Tibial nerve (tissue), 4 donors: ENCODE results near the gene RPP25L. TPM values are rescaled to one million over a fixed set of nuclear protein-coding genes. Genes with fewer than 3 reads are reported as not detected.

ENCODE experiments used
- DNase-seq, 2 donors: peaks; one replicate each; pipeline ENCODE4 v3.0.0-alpha.2; 2019; ENCODE audit warnings: low spot score in 2 of 2
- H3K27ac ChIP-seq, 4 donors: fragments of 200-600 bp; sonication (generic) in 3 of 4; one replicate each; pipeline ENCODE4 v1.5.1; 2017 to 2019; ENCODE audit warnings: mild to moderate bottlenecking in 1 of 4
- H3K27me3 ChIP-seq, 2 donors: fragments of 200-600 bp; sonication (generic) in 1 of 2; one replicate each; pipeline versions ENCODE4 v1.5.1 to v1.6.0; 2017 to 2019
- H3K36me3 ChIP-seq, 3 donors: fragments of 200-600 bp; sonication (generic); one replicate each; pipeline ENCODE4 v1.5.1; 2018 to 2019
- H3K4me1 ChIP-seq, 4 donors: fragments of 200-600 bp; sonication (generic) in 3 of 4; one replicate each; pipeline ENCODE4 v1.5.1; 2017 to 2019
- H3K4me3 ChIP-seq, 4 donors: fragments of 200-600 bp; sonication (generic) in 3 of 4; one replicate each; pipeline ENCODE4 v1.5.1; 2017 to 2019; ENCODE audit warnings: mild to moderate bottlenecking in 1 of 4, moderate library complexity in 1 of 4
- H3K9me3 ChIP-seq, 4 donors: fragments of 200-600 bp; sonication (generic) in 3 of 4; one replicate each; pipeline ENCODE4 v1.5.1; 2017 to 2019
- EP300 ChIP-seq, 2 donors: sonication (generic); formaldehyde crosslinking; IDR thresholded peaks; one replicate each; pipeline ENCODE4 v1.6.1; 2017; ENCODE audit warnings: antibody characterized with exemption in 2 of 2, mild to moderate bottlenecking in 1 of 2
- POLR2A ChIP-seq, 2 donors: fragments of 450-650 bp; IDR thresholded peaks; one replicate each; pipeline ENCODE4 v1.6.1; 2017; ENCODE audit warnings: antibody characterized with exemption in 2 of 2, mild to moderate bottlenecking in 2 of 2, moderate library complexity in 2 of 2
- WGBS, 2 donors: methylation state at CpG; one replicate each; pipeline ENCODE4 v1.1.5; 2018; 5-methylcytosine and 5-hydroxymethylcytosine counted together
- total RNA-seq, 4 donors: library from RNA; depleted of rRNA; stranded (reverse); fragments of >200 nt; gene quantifications; one replicate each; pipeline ENCODE4 v1.1.0, GENCODE V29; 2016
- TF ChIP-seq, protein P1 (sequence below), 5 experiments: fragments of 200-600 bp in 3 of 5; fragments of 450-650 bp in 2 of 5; sonication (generic) in 3 of 5; IDR thresholded peaks; one replicate each; pipeline ENCODE4 v1.5.1; 2016 to 2019; ENCODE audit warnings: antibody characterized with exemption in 5 of 5, mild to moderate bottlenecking in 3 of 5, moderate library complexity in 2 of 5

Gene RPP25L
- total RNA-seq, 4 donors from 2014 or later, result 31.4 to 45.9 (median 45.4) TPM

DNA sequence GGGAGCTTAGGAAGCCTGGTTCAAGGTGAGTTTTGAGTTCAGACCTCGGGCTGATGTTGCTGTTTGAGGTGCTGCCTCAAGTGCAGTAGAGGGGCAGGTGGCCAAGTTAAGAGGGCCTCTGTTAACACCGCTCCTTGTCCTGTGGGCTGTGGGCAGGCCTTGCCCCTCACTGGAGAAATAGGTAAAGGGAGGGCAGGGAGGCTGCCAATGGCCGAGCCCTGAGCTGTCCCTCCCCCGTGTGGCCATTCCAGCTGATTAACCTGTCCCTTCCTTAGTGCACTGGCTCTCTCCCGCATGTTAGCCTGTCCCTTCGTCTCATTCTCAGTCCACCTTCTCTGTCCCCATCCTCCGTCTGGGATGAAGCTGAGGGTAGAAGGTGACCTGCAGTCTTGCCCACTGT lies 43.8 kb downstream of the RPP25L start:
- WGBS, 2 donors, result 86% methylated on average over 7 of the region's 7 CpGs
- no peak for DNase-seq
- no peak overlapping the region for H3K27ac ChIP-seq
- H3K36me3 ChIP-seq, result peaks cover 0 to 19% (median 0%) of the 10 kb centered on the region in 3 donors
- H3K4me1 ChIP-seq, result peaks cover 0 to 30% (median 0%) of the 10 kb centered on the region in 4 donors
- no peak overlapping the region for H3K4me3 ChIP-seq
- H3K27me3 ChIP-seq, result no peaks in the 10 kb centered on the region
- no peak for TF ChIP-seq EP300 (IDR thresholded peaks at IDR 0.05)
- no peaks in the 10 kb centered on the region for H3K9me3 ChIP-seq

DNA sequence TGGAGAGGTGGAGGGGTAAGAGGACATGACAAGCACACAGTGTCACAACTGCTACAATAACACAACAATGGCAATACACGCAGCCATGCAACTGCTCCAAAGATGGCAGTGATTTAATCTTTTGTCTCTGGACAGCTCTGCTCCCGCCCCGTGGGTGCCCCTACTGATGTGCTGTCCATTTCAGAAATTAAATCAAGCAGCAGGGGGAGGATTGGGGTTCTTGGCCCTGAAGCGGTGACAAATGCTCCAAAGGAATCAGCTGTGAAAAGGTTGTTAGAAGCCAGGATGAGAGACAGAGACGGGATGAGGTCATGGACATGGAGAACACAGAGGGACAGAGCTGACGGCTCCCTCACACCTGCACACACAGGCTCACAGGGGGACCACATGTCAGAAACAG lies 44.9 kb downstream of the RPP25L start:
- Histone ChIP-seq H3K4me1 (peaks cover 0 to 20% (median 0%) of the 10 kb centered on the region in 4 donors), H3K4me3 (no peak overlapping the region), H3K27me3 (no peaks in the 10 kb centered on the region), H3K36me3 (peaks cover 0 to 31% (median 0%) of the 10 kb centered on the region in 3 donors), H3K27ac (no peak overlapping the region), H3K9me3 (peaks cover 0 to 5% (median 0%) of the 10 kb centered on the region in 4 donors)
- DNase-seq, result no peak
- no peak for TF ChIP-seq POLR2A (IDR thresholded peaks at IDR 0.05)
- TF ChIP-seq, protein P1, sequence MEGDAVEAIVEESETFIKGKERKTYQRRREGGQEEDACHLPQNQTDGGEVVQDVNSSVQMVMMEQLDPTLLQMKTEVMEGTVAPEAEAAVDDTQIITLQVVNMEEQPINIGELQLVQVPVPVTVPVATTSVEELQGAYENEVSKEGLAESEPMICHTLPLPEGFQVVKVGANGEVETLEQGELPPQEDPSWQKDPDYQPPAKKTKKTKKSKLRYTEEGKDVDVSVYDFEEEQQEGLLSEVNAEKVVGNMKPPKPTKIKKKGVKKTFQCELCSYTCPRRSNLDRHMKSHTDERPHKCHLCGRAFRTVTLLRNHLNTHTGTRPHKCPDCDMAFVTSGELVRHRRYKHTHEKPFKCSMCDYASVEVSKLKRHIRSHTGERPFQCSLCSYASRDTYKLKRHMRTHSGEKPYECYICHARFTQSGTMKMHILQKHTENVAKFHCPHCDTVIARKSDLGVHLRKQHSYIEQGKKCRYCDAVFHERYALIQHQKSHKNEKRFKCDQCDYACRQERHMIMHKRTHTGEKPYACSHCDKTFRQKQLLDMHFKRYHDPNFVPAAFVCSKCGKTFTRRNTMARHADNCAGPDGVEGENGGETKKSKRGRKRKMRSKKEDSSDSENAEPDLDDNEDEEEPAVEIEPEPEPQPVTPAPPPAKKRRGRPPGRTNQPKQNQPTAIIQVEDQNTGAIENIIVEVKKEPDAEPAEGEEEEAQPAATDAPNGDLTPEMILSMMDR (IDR thresholded peaks at IDR 0.05), result no peak
- TF ChIP-seq EP300 (IDR thresholded peaks at IDR 0.05), result no peak
- WGBS, 2 donors, result 85 to 86% methylated on average over 6 of the region's 6 CpGs

DNA sequence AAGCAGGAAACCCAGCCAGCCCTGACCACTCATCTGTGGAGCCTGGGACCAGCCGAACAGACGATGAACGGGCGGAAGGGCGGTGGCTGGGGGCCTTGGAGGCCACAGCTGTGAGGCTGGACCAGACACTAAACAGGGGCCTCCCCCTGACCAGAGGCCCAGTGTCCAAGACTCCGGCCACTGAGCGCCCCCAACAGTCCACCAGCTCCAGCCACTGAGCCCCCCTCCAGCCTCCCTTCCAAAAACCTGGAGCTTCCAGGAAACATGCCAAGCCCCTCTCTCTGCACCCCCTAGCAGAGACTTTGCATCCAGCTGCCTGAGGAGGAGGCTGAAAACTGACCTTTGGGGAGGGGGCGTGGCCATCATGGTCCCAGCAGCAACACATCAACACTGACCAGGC lies 45.6 kb downstream of the RPP25L start:
- Histone ChIP-seq H3K4me1 (peaks cover 0 to 13% (median 3%) of the 10 kb centered on the region in 4 donors), H3K27me3 (no peaks in the 10 kb centered on the region), H3K9me3 (peaks cover 0 to 6% (median 0%) of the 10 kb centered on the region in 4 donors), H3K4me3 (no peak overlapping the region), H3K27ac (no peak overlapping the region), H3K36me3 (peaks cover 0 to 32% (median 0%) of the 10 kb centered on the region in 3 donors)
- 66 to 71% methylated on average over 8 of the region's 8 CpGs for WGBS, 2 donors
- no peak for TF ChIP-seq EP300 (IDR thresholded peaks at IDR 0.05)
- no peak for TF ChIP-seq POLR2A (IDR thresholded peaks at IDR 0.05)
- TF ChIP-seq, protein P1 (IDR thresholded peaks at IDR 0.05), result no peak
- DNase-seq, result no peak

DNA sequence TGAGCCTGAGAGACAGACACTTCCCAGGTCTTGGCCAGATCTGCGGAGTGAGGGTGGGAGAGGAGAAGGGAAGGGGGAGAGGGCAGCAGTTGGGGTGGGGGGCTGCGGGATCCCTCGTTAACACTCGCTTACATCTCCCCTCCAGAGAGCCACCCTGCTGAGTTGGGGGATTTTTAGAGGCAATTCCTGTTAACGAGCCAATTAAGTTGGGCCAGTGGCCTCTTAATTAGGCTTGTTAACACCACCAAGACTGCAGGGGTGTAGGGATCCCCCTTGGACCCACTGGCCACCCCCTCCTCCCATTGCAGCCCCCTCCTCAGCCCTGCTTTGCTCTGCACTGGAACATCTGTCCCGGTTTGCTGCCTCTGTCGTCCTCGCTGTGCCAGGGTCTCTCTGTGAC lies 46.0 kb downstream of the RPP25L start:
- TF ChIP-seq, protein P1 (IDR thresholded peaks at IDR 0.05), result no peak
- no peak for TF ChIP-seq POLR2A (IDR thresholded peaks at IDR 0.05)
- Histone ChIP-seq H3K9me3 (peaks cover 0 to 6% (median 0%) of the 10 kb centered on the region in 4 donors), H3K27ac (no peak overlapping the region), H3K36me3 (peaks cover 0 to 32% (median 0%) of the 10 kb centered on the region in 3 donors), H3K4me1 (peaks cover 0 to 12% (median 6%) of the 10 kb centered on the region in 4 donors), H3K27me3 (no peaks in the 10 kb centered on the region), H3K4me3 (no peak overlapping the region)
- DNase-seq, result no peak
- 76 to 84% methylated on average over 8 of the region's 8 CpGs for WGBS, 2 donors

DNA sequence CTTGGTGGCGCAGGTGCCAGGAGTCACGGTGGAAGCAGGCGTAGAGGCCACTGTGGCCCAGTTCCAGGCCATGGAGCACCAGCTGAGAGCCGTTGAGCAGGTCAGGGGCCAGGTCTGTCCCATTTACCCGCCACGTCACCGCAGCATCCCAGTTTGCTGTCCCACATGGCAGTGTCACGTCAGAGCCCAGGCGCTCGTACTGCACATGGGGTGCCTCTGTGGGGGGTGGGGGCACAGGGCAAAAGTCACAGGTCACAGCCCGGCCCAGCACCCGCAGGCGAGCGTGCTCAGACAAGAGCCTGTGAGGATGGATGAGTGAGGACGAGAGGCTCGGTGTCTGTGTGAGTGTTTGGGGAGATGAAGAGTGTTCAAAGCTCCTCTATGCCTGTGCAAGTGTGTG lies 47.3 kb downstream of the RPP25L start:
- H3K27me3 ChIP-seq, result no peaks in the 10 kb centered on the region
- DNase-seq, result no peak
- peaks cover 0 to 32% (median 0%) of the 10 kb centered on the region in 3 donors for H3K36me3 ChIP-seq
- H3K9me3 ChIP-seq, result peaks cover 0 to 6% (median 0%) of the 10 kb centered on the region in 4 donors
- TF ChIP-seq POLR2A (IDR thresholded peaks at IDR 0.05) (no peak), EP300 (IDR thresholded peaks at IDR 0.05) (no peak)
- TF ChIP-seq, protein P1 (IDR thresholded peaks at IDR 0.05), result no peak
- 89 to 94% methylated on average over 16 of the region's 16 CpGs for WGBS, 2 donors
- H3K27ac ChIP-seq, result no peak overlapping the region
- no peak overlapping the region for H3K4me3 ChIP-seq
- H3K4me1 ChIP-seq, result peaks cover 0 to 17% (median 15%) of the 10 kb centered on the region in 4 donors
